HEK293 (cell line): ENCODE results near the gene FOXE3.

ENCODE experiments used
- CTCF ChIA-PET: fragments of 350-600 bp; formaldehyde crosslinking; extraction: SDS; loops from one replicate; lab custom pipeline; 2021; ENCODE audit warnings: antibody characterized with exemption; lab: Yijun Ruan, JAX
- POLR2A ChIA-PET: fragments of 300-600 bp; formaldehyde crosslinking; extraction: SDS; loops from one replicate; lab custom pipeline; 2020; ENCODE audit warnings: antibody characterized with exemption, inconsistent platforms; lab: Yijun Ruan, JAX
- H3K27ac ChIP-seq: fragments of 200-500 bp; sonication (Bioruptor generic); 2 replicates; pipeline ENCODE4 v1.5.1; 2014; ENCODE audit warnings: low read depth, low read length, control low read depth, inconsistent platforms; ENCODE audit errors: extremely low read depth
- H3K36me3 ChIP-seq, 2 experiments: fragments of 200-500 bp in 1 of 2; sonication (Bioruptor generic) in 1 of 2; 1 replicate in 1 of 2; 2 replicates in 1 of 2; pipeline ENCODE4 v1.5.1; 2014 to 2017; ENCODE audit warnings: inconsistent platforms in 2 of 2, low read length in 2 of 2; ENCODE audit not compliant: control insufficient read depth in 2 of 2, insufficient read depth in 1 of 2
- H3K4me1 ChIP-seq: fragments of 200-500 bp; sonication (Bioruptor generic); 2 replicates; pipeline ENCODE4 v1.5.1; 2014; ENCODE audit warnings: mild to moderate bottlenecking, low read length, inconsistent platforms; ENCODE audit not compliant: control insufficient read depth, insufficient read depth
- H3K4me3 ChIP-seq: 2 replicates; pipeline ENCODE4 v1.5.1; 2011; ENCODE audit warnings: low read depth, mild to moderate bottlenecking, control low read depth, low read length, moderate library complexity
- H3K9me3 ChIP-seq: fragments of 200-500 bp; sonication (Bioruptor generic); 2 replicates; pipeline ENCODE4 v1.5.1; 2014; ENCODE audit warnings: low read depth, low read length, inconsistent platforms; ENCODE audit not compliant: control insufficient read depth, insufficient read depth
- EGR2 ChIP-seq: fragments of 450-650 bp; formaldehyde crosslinking; IDR thresholded peaks from 2 replicates; pipeline ENCODE4 v1.5.1; 2016; ENCODE audit warnings: low read depth, missing biosample characterization, missing genetic modification characterization
- GFI1B ChIP-seq: fragments of 450-650 bp; formaldehyde crosslinking; IDR thresholded peaks from 2 replicates; pipeline ENCODE4 v1.5.1; 2016; ENCODE audit warnings: missing biosample characterization, missing genetic modification characterization
- KLF8 ChIP-seq: fragments of 450-650 bp; formaldehyde crosslinking; IDR thresholded peaks from 2 replicates; pipeline ENCODE4 v1.5.1; 2016; ENCODE audit warnings: missing biosample characterization, missing genetic modification characterization
- KLF9 ChIP-seq: fragments of 450-650 bp; formaldehyde crosslinking; IDR thresholded peaks from 2 replicates; pipeline ENCODE4 v1.5.1; 2016; ENCODE audit warnings: missing biosample characterization, missing genetic modification characterization, low read depth
- WT1 ChIP-seq: fragments of 450-650 bp; formaldehyde crosslinking; IDR thresholded peaks from 2 replicates; pipeline ENCODE4 v1.5.1; 2016; ENCODE audit warnings: missing biosample characterization, missing genetic modification characterization
- ZBTB44 ChIP-seq: fragments of 450-650 bp; IDR thresholded peaks from 2 replicates; pipeline ENCODE4 v1.5.1; 2018; ENCODE audit warnings: missing biosample characterization, mild to moderate bottlenecking, missing genetic modification characterization
- ZBTB7A ChIP-seq: fragments of 450-650 bp; formaldehyde crosslinking; IDR thresholded peaks from 2 replicates; pipeline ENCODE4 v1.5.1; 2016; ENCODE audit warnings: low read depth, missing biosample characterization, missing genetic modification characterization
- ZFHX2 ChIP-seq: fragments of 450-650 bp; formaldehyde crosslinking; conservative IDR thresholded peaks from 2 replicates; pipeline ENCODE4 v1.5.1; 2016; ENCODE audit warnings: missing biosample characterization, missing genetic modification characterization
- ZFP3 ChIP-seq: fragments of 450-650 bp; formaldehyde crosslinking; IDR thresholded peaks from 2 replicates; pipeline ENCODE4 v1.5.1; 2016; ENCODE audit warnings: low read depth, missing biosample characterization, missing genetic modification characterization
- ZNF10 ChIP-seq: fragments of 450-650 bp; formaldehyde crosslinking; IDR thresholded peaks from 2 replicates; pipeline ENCODE4 v1.5.1; 2017; ENCODE audit warnings: missing biosample characterization, missing genetic modification characterization
- ZNF146 ChIP-seq: fragments of 450-650 bp; formaldehyde crosslinking; IDR thresholded peaks from 2 replicates; pipeline ENCODE4 v1.5.1; 2016; ENCODE audit warnings: missing biosample characterization, missing genetic modification characterization
- ZNF16 ChIP-seq: fragments of 450-650 bp; formaldehyde crosslinking; IDR thresholded peaks from 2 replicates; pipeline ENCODE4 v1.5.1; 2016; ENCODE audit warnings: low read depth, missing biosample characterization, missing genetic modification characterization
- ZNF175 ChIP-seq: fragments of 450-650 bp; formaldehyde crosslinking; IDR thresholded peaks from 2 replicates; pipeline ENCODE4 v1.5.1; 2016; ENCODE audit warnings: missing biosample characterization, missing genetic modification characterization
- ZNF24 ChIP-seq: fragments of 450-650 bp; formaldehyde crosslinking; IDR thresholded peaks from 2 replicates; pipeline ENCODE4 v1.5.1; 2016; ENCODE audit warnings: missing biosample characterization, missing genetic modification characterization
- ZNF26 ChIP-seq: fragments of 450-650 bp; formaldehyde crosslinking; IDR thresholded peaks from 2 replicates; pipeline ENCODE4 v1.5.1; 2016; ENCODE audit warnings: missing biosample characterization, missing genetic modification characterization
- ZNF341 ChIP-seq: fragments of 450-650 bp; formaldehyde crosslinking; IDR thresholded peaks from 2 replicates; pipeline ENCODE4; 2016; ENCODE audit warnings: low read depth, missing biosample characterization, missing genetic modification characterization
- ZNF354C ChIP-seq: fragments of 450-650 bp; formaldehyde crosslinking; IDR thresholded peaks from 2 replicates; pipeline ENCODE4 v1.5.1; 2016; ENCODE audit warnings: missing biosample characterization, missing genetic modification characterization, low read depth, borderline replicate concordance
- ZNF37A ChIP-seq: fragments of 450-650 bp; IDR thresholded peaks from 2 replicates; pipeline ENCODE4 v1.5.1; 2018; ENCODE audit warnings: missing biosample characterization, missing genetic modification characterization
- ZNF426 ChIP-seq: fragments of 450-650 bp; formaldehyde crosslinking; IDR thresholded peaks from 2 replicates; pipeline ENCODE4 v1.5.1; 2017; ENCODE audit warnings: missing biosample characterization, missing genetic modification characterization, mild to moderate bottlenecking, inconsistent platforms, moderate library complexity
- ZNF48 ChIP-seq: fragments of 450-650 bp; formaldehyde crosslinking; IDR thresholded peaks from 2 replicates; pipeline ENCODE4 v1.5.1; 2016; ENCODE audit warnings: missing biosample characterization, missing genetic modification characterization
- ZNF548 ChIP-seq: fragments of 450-650 bp; formaldehyde crosslinking; IDR thresholded peaks from 2 replicates; pipeline ENCODE4 v1.5.1; 2016; ENCODE audit warnings: missing biosample characterization, missing genetic modification characterization
- ZNF701 ChIP-seq: fragments of 450-650 bp; formaldehyde crosslinking; IDR thresholded peaks from 2 replicates; pipeline ENCODE4 v1.5.1; 2016; ENCODE audit warnings: missing biosample characterization, missing genetic modification characterization
- ZNF704 ChIP-seq: fragments of 450-650 bp; formaldehyde crosslinking; IDR thresholded peaks from 2 replicates; pipeline ENCODE4 v1.5.1; 2016; ENCODE audit warnings: missing biosample characterization, missing genetic modification characterization
- ZNF76 ChIP-seq: fragments of 450-650 bp; formaldehyde crosslinking; IDR thresholded peaks from 2 replicates; pipeline ENCODE4; 2016; ENCODE audit warnings: low read depth, missing biosample characterization, missing genetic modification characterization, borderline replicate concordance
- ZSCAN4 ChIP-seq: fragments of 450-650 bp; formaldehyde crosslinking; IDR thresholded peaks from 2 replicates; pipeline ENCODE4 v1.5.1; 2017; ENCODE audit warnings: missing biosample characterization, missing genetic modification characterization
- ZXDB ChIP-seq: fragments of 450-650 bp; formaldehyde crosslinking; IDR thresholded peaks from 2 replicates; pipeline ENCODE4 v1.5.1; 2016; ENCODE audit warnings: missing biosample characterization, missing genetic modification characterization

The FOXE3 gene

GRCh38 chr1:47441450-47442106 is 25.5 kb downstream of the FOXE3 start (continued):
- TF ChIP-seq ZNF16 (tag by site-specific recombination): no peak
- no peak for TF ChIP-seq ZNF548 (tag by site-specific recombination)
- TF ChIP-seq ZNF10: no peak
- no peak for TF ChIP-seq ZNF354C (tag by site-specific recombination)
- TF ChIP-seq GFI1B (tag by site-specific recombination): no peak
- no peak for TF ChIP-seq KLF9 (tag by site-specific recombination)
- TF ChIP-seq ZFHX2: no peak
- no peak for TF ChIP-seq ZNF175 (tag by site-specific recombination)

- ChIA-PET CTCF (interaction anchor here (0.5 to 2.3 kb wide), 8 partner anchors 9 to 284 kb away, joined by 3 to 8 read pairs (median 3); no protein-coding TSS in a partner anchor), POLR2A (no interaction called here)
- Histone ChIP-seq H3K4me1 (no peaks in the 10 kb centered on the region), H3K9me3 (no peaks in the 10 kb centered on the region), H3K27ac (no peak overlapping the region), H3K4me3 (no peak overlapping the region), H3K36me3 (no peaks in the 10 kb centered on the region)
- peak; percentile 68 for TF ChIP-seq ZFHX2
- TF ChIP-seq EGR2 (tag by site-specific recombination): peak; percentile 23; the same call in 1 of the 2 replicates
- TF ChIP-seq ZNF426 (tag by site-specific recombination): no peak
- TF ChIP-seq ZSCAN4 (tag by site-specific recombination): peak; percentile 79
- no peak for TF ChIP-seq ZXDB
Measured at GRCh38 chr1:47442202-47442601, 26.1 kb downstream of the FOXE3 start.

- TF ChIP-seq ZNF26 (tag by site-specific recombination): no peak
- no peak for TF ChIP-seq KLF9 (tag by site-specific recombination)
- TF ChIP-seq ZNF146: no peak
- no peak for TF ChIP-seq ZNF175 (tag by site-specific recombination)
- TF ChIP-seq KLF8 (tag by site-specific recombination): no peak
- no peak for TF ChIP-seq ZNF37A
- TF ChIP-seq ZNF24 (tag by site-specific recombination): no peak
- TF ChIP-seq ZNF48: no peak
- TF ChIP-seq ZNF701 (tag by site-specific recombination): no peak
- no peak for TF ChIP-seq ZFHX2
- no peak for TF ChIP-seq ZFP3 (tag by site-specific recombination)
- TF ChIP-seq ZNF76: no peak
- no peak for TF ChIP-seq ZNF341 (tag by site-specific recombination)
- TF ChIP-seq ZNF704: no peak
- TF ChIP-seq ZBTB7A (tag by site-specific recombination): no peak
- no peak for TF ChIP-seq ZBTB44 (tag by site-specific recombination)
- TF ChIP-seq WT1 (tag by site-specific recombination): no peak
- ChIA-PET POLR2A (no interaction called here), CTCF (interaction anchor here (0.5 to 1.2 kb wide), 4 partner anchors 10 to 793 kb away, joined by 3 to 5 read pairs (median 3); no protein-coding TSS in a partner anchor)
- no peaks in the 10 kb centered on the region for H3K9me3 ChIP-seq
- H3K4me3 ChIP-seq: no peak overlapping the region
- H3K36me3 ChIP-seq: no peaks in the 10 kb centered on the region
- no peak overlapping the region for H3K27ac ChIP-seq
- no peaks in the 10 kb centered on the region for H3K4me1 ChIP-seq
Measured at GRCh38 chr1:47442842-47443529, 26.9 kb downstream of the FOXE3 start.
